ENCODE results near the gene SMARCA1. TPM values are rescaled to one million over a fixed set of nuclear protein-coding genes. Genes with fewer than 3 reads are reported as not detected.

The SMARCA1 gene
- total and polyA plus RNA-seq, 2 of the 13 experiments (the other 11 are each of a cell fraction or from before 2014, with no cell fraction given), result 97.7 to 145 TPM

GRCh38 chrX:129540722-129541184 lies 17.5 kb upstream of the SMARCA1 start (continued):
- no peak for TF ChIP-seq ZNF251 (CRISPR knock-in tag; IDR thresholded peaks at IDR 0.05)
- peak; percentile 71 for TF ChIP-seq SALL1 (CRISPR knock-in tag; IDR thresholded peaks at IDR 0.05)
- TF ChIP-seq U2AF2 (IDR thresholded peaks at IDR 0.05; ENCODE audit: low read depth, low read length), result no peak
- peak; percentile 40; the same call in 1 of the 2 replicates for TF ChIP-seq FOXA3 (CRISPR knock-in tag; IDR thresholded peaks at IDR 0.05)
- no peak for TF ChIP-seq ZNF790 (CRISPR knock-in tag; IDR thresholded peaks at IDR 0.05; ENCODE audit: borderline replicate concordance)
- no peak for TF ChIP-seq ZNF879 (CRISPR knock-in tag; IDR thresholded peaks at IDR 0.05)
- no peak for TF ChIP-seq HNRNPK (IDR thresholded peaks at IDR 0.05; ENCODE audit: low read depth, low read length, poor library complexity, severe bottlenecking)
- TF ChIP-seq ZFP41 (CRISPR knock-in tag; IDR thresholded peaks at IDR 0.05; ENCODE audit: borderline replicate concordance), result no peak
- TF ChIP-seq SRSF1 (optimal IDR thresholded peaks at IDR 0.05; ENCODE audit: low read depth, low read length), result no peak
- no peak for TF ChIP-seq SYNCRIP (IDR thresholded peaks at IDR 0.05; ENCODE audit: insufficient read depth, low read depth, low read length)
- no peak for TF ChIP-seq ZNF547 (CRISPR knock-in tag; IDR thresholded peaks at IDR 0.05)
- TF ChIP-seq ETV6 (CRISPR knock-in tag; conservative IDR thresholded peaks at IDR 0.05), result no peak
- TF ChIP-seq MAZ (IDR thresholded peaks at IDR 0.05; ENCODE audit: borderline replicate concordance, low read depth, low read length), result no peak
- no peak for TF ChIP-seq MAZ (CRISPR knock-in tag; IDR thresholded peaks at IDR 0.05; ENCODE audit: low read depth)
- no peak for TF ChIP-seq ZNF275 (CRISPR knock-in tag; IDR thresholded peaks at IDR 0.05; ENCODE audit: borderline replicate concordance)
- no peak for TF ChIP-seq SMC3 (IDR thresholded peaks at IDR 0.05; ENCODE audit: low read length)
- TF ChIP-seq TCF12 (IDR thresholded peaks at IDR 0.05), result no peak
- TF ChIP-seq TCF12 (CRISPR knock-in tag; IDR thresholded peaks at IDR 0.05), result no peak
- TF ChIP-seq ZNF143 (CRISPR knock-in tag; IDR thresholded peaks at IDR 0.05), result no peak
- TF ChIP-seq ZNF33A (CRISPR knock-in tag; IDR thresholded peaks at IDR 0.05; ENCODE audit: borderline replicate concordance), result no peak
- TF ChIP-seq KDM6A (CRISPR knock-in tag; IDR thresholded peaks at IDR 0.05; ENCODE audit: low read depth), result no peak
- TF ChIP-seq ZNF781 (CRISPR knock-in tag; IDR thresholded peaks at IDR 0.05; ENCODE audit: borderline replicate concordance, not compliant biosample characterization), result no peak
- no peak for TF ChIP-seq NCOR1 (IDR thresholded peaks at IDR 0.05; ENCODE audit: borderline replicate concordance, low read length)
- no peak for TF ChIP-seq U2AF1 (optimal IDR thresholded peaks at IDR 0.05; ENCODE audit: low read depth, low read length)
- no peak for TF ChIP-seq PRPF4 (IDR thresholded peaks at IDR 0.05; ENCODE audit: low read depth, low read length, poor library complexity, severe bottlenecking)
- no peak for TF ChIP-seq MXD1 (CRISPR knock-in tag; IDR thresholded peaks at IDR 0.05)
- peak; percentile 59; the same call in 1 of the 2 replicates for TF ChIP-seq ZMYM3 (CRISPR knock-in tag; IDR thresholded peaks at IDR 0.05)
- no peak for TF ChIP-seq ZNF768 (CRISPR knock-in tag; IDR thresholded peaks at IDR 0.05)
- no peak for TF ChIP-seq AHR (CRISPR knock-in tag; IDR thresholded peaks at IDR 0.05)
- TF ChIP-seq ZUFSP (CRISPR knock-in tag; IDR thresholded peaks at IDR 0.05; ENCODE audit: borderline replicate concordance), result no peak
- no peak for TF ChIP-seq ZNF709 (CRISPR knock-in tag; IDR thresholded peaks at IDR 0.05)
